ENCODE measurements around the gene SMCR8. TPM values are rescaled to one million over a fixed set of nuclear protein-coding genes. Genes with fewer than 3 reads are reported as not detected.
"Not testable (repeated sequence)": the region's sequence is repeated elsewhere in the genome, so short reads cannot be mapped to it uniquely, and the experiment has no call there.

Gene SMCR8
- polyA plus RNA-seq, 3 donors = 2.4 to 24.4 (median 5.3) TPM

DNA sequence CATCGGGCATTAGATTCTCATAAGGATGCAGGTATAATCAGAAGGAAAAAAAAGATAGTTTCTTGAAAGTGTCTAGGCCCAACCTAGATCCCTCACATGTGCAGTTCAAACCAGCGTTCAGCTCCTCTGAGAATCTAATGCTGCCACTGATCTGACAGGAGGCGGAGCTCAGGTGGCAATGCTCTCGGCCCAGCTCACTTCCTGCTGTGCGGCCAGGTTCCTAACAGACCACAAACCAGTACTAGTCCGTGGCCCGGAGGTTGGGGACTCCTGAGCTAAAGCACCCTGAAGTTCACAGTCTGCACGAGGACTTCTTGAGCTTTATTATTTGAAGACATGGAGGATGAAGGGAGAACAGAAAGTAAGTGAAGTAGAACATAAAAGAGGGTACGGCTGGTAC, 16.8 kb downstream of the SMCR8 start:
- no peaks in the 10 kb centered on the region for H3K27me3 ChIP-seq (ENCODE audit: control insufficient read depth in 2 of 2, insufficient read depth in 2 of 2, low read length in 2 of 2)
- peak overlapping the region in 1 of 2 donors; percentile 36 for H3K27ac ChIP-seq (ENCODE audit: low read depth in 1 of 2, low read length in 2 of 2)
- TF ChIP-seq, protein P1, sequence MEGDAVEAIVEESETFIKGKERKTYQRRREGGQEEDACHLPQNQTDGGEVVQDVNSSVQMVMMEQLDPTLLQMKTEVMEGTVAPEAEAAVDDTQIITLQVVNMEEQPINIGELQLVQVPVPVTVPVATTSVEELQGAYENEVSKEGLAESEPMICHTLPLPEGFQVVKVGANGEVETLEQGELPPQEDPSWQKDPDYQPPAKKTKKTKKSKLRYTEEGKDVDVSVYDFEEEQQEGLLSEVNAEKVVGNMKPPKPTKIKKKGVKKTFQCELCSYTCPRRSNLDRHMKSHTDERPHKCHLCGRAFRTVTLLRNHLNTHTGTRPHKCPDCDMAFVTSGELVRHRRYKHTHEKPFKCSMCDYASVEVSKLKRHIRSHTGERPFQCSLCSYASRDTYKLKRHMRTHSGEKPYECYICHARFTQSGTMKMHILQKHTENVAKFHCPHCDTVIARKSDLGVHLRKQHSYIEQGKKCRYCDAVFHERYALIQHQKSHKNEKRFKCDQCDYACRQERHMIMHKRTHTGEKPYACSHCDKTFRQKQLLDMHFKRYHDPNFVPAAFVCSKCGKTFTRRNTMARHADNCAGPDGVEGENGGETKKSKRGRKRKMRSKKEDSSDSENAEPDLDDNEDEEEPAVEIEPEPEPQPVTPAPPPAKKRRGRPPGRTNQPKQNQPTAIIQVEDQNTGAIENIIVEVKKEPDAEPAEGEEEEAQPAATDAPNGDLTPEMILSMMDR (IDR thresholded peaks at IDR 0.05) = no peak
- H4K20me1 ChIP-seq (ENCODE audit: insufficient read depth, low read length) = peaks cover 40% of the 10 kb centered on the region
- H3K27me3 Mint-ChIP-seq (ENCODE audit: low read depth in 3 of 3) = no peaks in the 10 kb centered on the region
- H3K9ac ChIP-seq (ENCODE audit: insufficient read depth, low read length, poor library complexity, severe bottlenecking) = no peak overlapping the region
- intact Hi-C loops (cut with micrococcal nuclease) = no loop called here
- no peaks in the 10 kb centered on the region for H3K9me3 Mint-ChIP-seq
- H3K27ac Mint-ChIP-seq = peak overlapping the region in 2 of 7 donors; percentile 82 to 83
- no peaks in the 10 kb centered on the region for H3K9me3 ChIP-seq (replicated peaks in 1 of 2; ENCODE audit: control insufficient read depth in 1 of 2, insufficient read depth in 1 of 2, low read length in 2 of 2)
- H3K4me3 ChIP-seq (replicated peaks in 1 of 3; ENCODE audit: low read depth in 2 of 3, low read length in 3 of 3) = no peak overlapping the region
- peaks cover 56 to 89% of the 10 kb centered on the region in 2 donors for H3K36me3 Mint-ChIP-seq
- no peak overlapping the region for H3K4me3 Mint-ChIP-seq
- no peak for DNase-seq
- no peaks in the 10 kb centered on the region for H3K4me1 Mint-ChIP-seq
- peaks cover 18% of the 10 kb centered on the region for H3K79me2 ChIP-seq (ENCODE audit: insufficient read depth, low read length)
- H3K4me2 ChIP-seq (replicated peaks; ENCODE audit: extremely low read depth, low read length, poor library complexity, severe bottlenecking) = no peak overlapping the region
- H3K36me3 ChIP-seq (replicated peaks in 1 of 2; ENCODE audit: control insufficient read depth in 1 of 2, insufficient read depth in 2 of 2, low read length in 2 of 2) = peaks cover 55 to 76% of the 10 kb centered on the region in 2 donors
- H2AFZ ChIP-seq (ENCODE audit: insufficient read depth, low read depth, low read length, poor library complexity, severe bottlenecking) = no peak overlapping the region
- no peaks in the 10 kb centered on the region for H3K4me1 ChIP-seq (ENCODE audit: control insufficient read depth in 1 of 2, insufficient read depth in 2 of 2, low read length in 2 of 2)
- 85% methylated on average over 7 of the region's 9 CpGs for WGBS (ENCODE audit: insufficient coverage)

DNA sequence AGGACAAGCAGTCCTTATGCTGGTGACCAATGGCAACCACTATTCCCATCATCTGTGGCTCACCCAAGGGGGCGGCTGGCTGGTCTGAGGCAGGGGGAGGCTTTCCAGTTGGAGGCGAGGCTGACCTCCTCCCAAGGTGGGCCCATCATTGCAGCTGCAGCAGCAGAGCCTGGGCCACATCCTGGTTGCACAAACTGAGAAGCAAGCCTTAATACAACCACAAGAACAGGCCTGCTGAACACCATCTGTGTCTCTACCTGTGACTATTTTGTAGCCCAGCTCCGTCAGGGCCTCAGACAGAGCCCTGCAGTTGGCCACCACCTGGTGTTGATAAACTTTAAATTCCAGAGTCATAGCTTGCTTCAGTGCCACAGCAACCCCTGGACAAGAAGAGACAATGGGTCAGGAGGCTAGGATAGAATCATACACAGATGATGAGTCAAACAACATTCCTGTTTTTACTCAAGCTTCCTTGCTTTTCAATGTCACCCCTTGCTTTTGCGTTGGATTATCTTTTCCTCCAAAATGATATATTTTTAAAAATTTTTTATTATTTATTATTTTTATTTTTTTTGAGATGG, 17.9 kb downstream of the SMCR8 start:
- intact Hi-C loops (cut with micrococcal nuclease) = no loop called here
- no peaks in the 10 kb centered on the region for H3K4me1 ChIP-seq (ENCODE audit: control insufficient read depth in 1 of 2, insufficient read depth in 2 of 2, low read length in 2 of 2)
- peaks cover 8% of the 10 kb centered on the region for H3K79me2 ChIP-seq (ENCODE audit: insufficient read depth, low read length)
- no peaks in the 10 kb centered on the region for H3K4me1 Mint-ChIP-seq
- H3K36me3 ChIP-seq (replicated peaks in 1 of 2; ENCODE audit: control insufficient read depth in 1 of 2, insufficient read depth in 2 of 2, low read length in 2 of 2) = peaks cover 47 to 65% of the 10 kb centered on the region in 2 donors
- WGBS (ENCODE audit: insufficient coverage) = 60% methylated on average over 2 of the region's 4 CpGs
- H3K36me3 Mint-ChIP-seq = peaks cover 48 to 86% of the 10 kb centered on the region in 2 donors
- H2AFZ ChIP-seq (ENCODE audit: insufficient read depth, low read depth, low read length, poor library complexity, severe bottlenecking) = no peak overlapping the region
- H3K27me3 Mint-ChIP-seq (ENCODE audit: low read depth in 3 of 3) = no peaks in the 10 kb centered on the region
- H3K4me3 ChIP-seq (replicated peaks in 1 of 3; ENCODE audit: low read depth in 2 of 3, low read length in 3 of 3) = no peak overlapping the region
- TF ChIP-seq, protein P1 (IDR thresholded peaks at IDR 0.05) = no peak
- H3K27me3 ChIP-seq (ENCODE audit: control insufficient read depth in 2 of 2, insufficient read depth in 2 of 2, low read length in 2 of 2) = no peaks in the 10 kb centered on the region
- H3K27ac ChIP-seq (ENCODE audit: low read depth in 1 of 2, low read length in 2 of 2) = peak overlapping the region in 1 of 2 donors; percentile 37
- H3K9me3 ChIP-seq (replicated peaks in 1 of 2; ENCODE audit: control insufficient read depth in 1 of 2, insufficient read depth in 1 of 2, low read length in 2 of 2) = no peaks in the 10 kb centered on the region
- no peak overlapping the region for H3K27ac Mint-ChIP-seq
- H3K4me3 Mint-ChIP-seq = no peak overlapping the region
- H3K9ac ChIP-seq (ENCODE audit: insufficient read depth, low read length, poor library complexity, severe bottlenecking) = no peak overlapping the region
- no peak for DNase-seq
- peaks cover 29% of the 10 kb centered on the region for H4K20me1 ChIP-seq (ENCODE audit: insufficient read depth, low read length)
- H3K9me3 Mint-ChIP-seq = peaks cover 0 to under 1% (median 0%) of the 10 kb centered on the region in 7 donors
- H3K4me2 ChIP-seq (replicated peaks; ENCODE audit: extremely low read depth, low read length, poor library complexity, severe bottlenecking) = no peak overlapping the region

DNA sequence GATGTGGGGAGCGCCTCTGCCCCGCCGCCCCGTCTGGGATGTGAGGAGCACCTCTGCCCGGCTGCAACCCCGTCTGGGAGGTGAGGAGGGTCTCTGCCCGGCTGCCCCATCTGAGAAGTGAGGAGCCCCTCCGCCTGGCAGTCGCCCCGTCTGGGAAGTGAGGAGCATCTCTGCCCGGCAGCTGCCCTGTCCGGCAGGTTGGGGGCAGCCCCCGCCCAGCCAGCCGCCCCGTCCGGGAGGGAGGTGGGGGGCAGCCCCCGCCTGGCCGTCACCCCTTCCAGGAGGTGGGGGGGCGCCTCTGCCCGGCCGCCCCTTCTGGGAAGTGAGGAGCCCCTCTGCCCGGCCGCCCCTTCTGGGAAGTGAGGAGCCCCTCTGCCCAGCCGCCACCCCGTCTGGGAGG, 23.1 kb downstream of the SMCR8 start:
- H2AFZ ChIP-seq (ENCODE audit: insufficient read depth, low read depth, low read length, poor library complexity, severe bottlenecking); H3K79me2 ChIP-seq (ENCODE audit: insufficient read depth, low read length); H4K20me1 ChIP-seq (ENCODE audit: insufficient read depth, low read length); H3K4me2 ChIP-seq (replicated peaks; ENCODE audit: extremely low read depth, low read length, poor library complexity, severe bottlenecking); H3K27me3 Mint-ChIP-seq (ENCODE audit: low read depth in 3 of 3); H3K4me3 Mint-ChIP-seq; H3K4me3 ChIP-seq (replicated peaks in 1 of 3; ENCODE audit: low read depth in 2 of 3, low read length in 3 of 3); H3K4me1 ChIP-seq (ENCODE audit: control insufficient read depth in 1 of 2, insufficient read depth in 2 of 2, low read length in 2 of 2); H3K27ac ChIP-seq (ENCODE audit: low read depth in 1 of 2, low read length in 2 of 2); H3K27me3 ChIP-seq (ENCODE audit: control insufficient read depth in 2 of 2, insufficient read depth in 2 of 2, low read length in 2 of 2); H3K27ac Mint-ChIP-seq; H3K9me3 ChIP-seq (replicated peaks in 1 of 2; ENCODE audit: control insufficient read depth in 1 of 2, insufficient read depth in 1 of 2, low read length in 2 of 2); H3K9me3 Mint-ChIP-seq; H3K9ac ChIP-seq (ENCODE audit: insufficient read depth, low read length, poor library complexity, severe bottlenecking); DNase-seq; H3K4me1 Mint-ChIP-seq; intact Hi-C loops (cut with micrococcal nuclease): not testable (repeated sequence)
- WGBS (ENCODE audit: insufficient coverage) = 98% methylated on average over 10 of the region's 25 CpGs
- peaks cover 29 to 30% of the 10 kb centered on the region in 2 donors for H3K36me3 ChIP-seq (replicated peaks in 1 of 2; ENCODE audit: control insufficient read depth in 1 of 2, insufficient read depth in 2 of 2, low read length in 2 of 2)
- H3K36me3 Mint-ChIP-seq = peaks cover 36 to 75% of the 10 kb centered on the region in 2 donors

Data from CD14-positive monocyte (primary cell).